Neural cell (in vitro differentiated cells): ENCODE results near the gene SLIT3. TPM values are rescaled to one million over a fixed set of nuclear protein-coding genes. Genes with fewer than 3 reads are reported as not detected.

Source experiments
- H2AFZ ChIP-seq: fragments of 200-600, 300-800 bp; sonication (generic), shearing (Covaris generic); 2 replicates; pipeline ENCODE4 v1.6.0; 2014; ENCODE audit warnings: low read depth, mild to moderate bottlenecking, antibody characterized with exemption, low read length, moderate library complexity
- H3F3A ChIP-seq: fragments of 200-600 bp; shearing (Covaris generic); 2 replicates; pipeline ENCODE4 v1.6.1; 2016; ENCODE audit warnings: mild to moderate bottlenecking, moderate library complexity, mixed read lengths, antibody characterized with exemption, low read length; ENCODE audit not compliant: insufficient read depth, poor library complexity, severe bottlenecking
- H3K27ac ChIP-seq: fragments of 200-600, 300-800 bp; sonication (generic), shearing (Covaris generic); 2 replicates; pipeline ENCODE4 v1.5.1; 2014; ENCODE audit warnings: mild to moderate bottlenecking, low read length, moderate library complexity
- H3K27me3 ChIP-seq: fragments of 300-800, 200-600 bp; sonication (generic), shearing (Covaris generic); 2 replicates; pipeline ENCODE4 v1.6.0; 2014; ENCODE audit warnings: mild to moderate bottlenecking, low read depth, low read length, moderate library complexity; ENCODE audit not compliant: insufficient read depth
- H3K36me3 ChIP-seq: fragments of 300-800, 200-600 bp; sonication (generic), shearing (Covaris generic); 2 replicates; pipeline ENCODE4 v1.5.1; 2014; ENCODE audit warnings: mild to moderate bottlenecking, antibody characterized with exemption, low read length, moderate library complexity; ENCODE audit not compliant: insufficient read depth
- H3K4me2 ChIP-seq: fragments of 300-800, 200-600 bp; sonication (generic), shearing (Covaris generic); 2 replicates; pipeline ENCODE4 v1.6.0; 2014; ENCODE audit warnings: mild to moderate bottlenecking, low read length
- H3K4me3 ChIP-seq: fragments of 300-800, 200-600 bp; sonication (generic), shearing (Covaris generic); 2 replicates; pipeline ENCODE4 v1.5.1; 2014; ENCODE audit warnings: mild to moderate bottlenecking, low read length, moderate library complexity
- H3K79me2 ChIP-seq: fragments of 200-600 bp; shearing (Covaris generic); replicated peaks from 2 replicates; pipeline ENCODE4 v1.6.0; 2014; ENCODE audit warnings: mild to moderate bottlenecking, low read length, moderate library complexity; ENCODE audit not compliant: insufficient read depth
- H3K9ac ChIP-seq: fragments of 300-800, 200-600 bp; sonication (generic), shearing (Covaris generic); 2 replicates; pipeline ENCODE4 v1.6.1; 2016; ENCODE audit warnings: mild to moderate bottlenecking, low read length, mixed read lengths
- H3K9me2 ChIP-seq: fragments of 200-600 bp; shearing (Covaris generic); 2 replicates; pipeline ENCODE4 v1.6.1; 2016; ENCODE audit warnings: mild to moderate bottlenecking, low read length, mixed read lengths; ENCODE audit not compliant: insufficient read depth
- H3K9me3 ChIP-seq: fragments of 200-600, 300-800 bp; sonication (generic), shearing (Covaris generic); 2 replicates; pipeline ENCODE4 v1.6.1; 2016; ENCODE audit warnings: mild to moderate bottlenecking, mixed run types, low read length, moderate library complexity, mixed read lengths
- H4K20me1 ChIP-seq: fragments of 200-600 bp; shearing (Covaris generic); 2 replicates; pipeline ENCODE4 v1.6.1; 2016; ENCODE audit warnings: mild to moderate bottlenecking, mixed run types; ENCODE audit not compliant: insufficient read depth
- EP300 ChIP-seq: fragments of 450-650 bp; conservative IDR thresholded peaks from 2 replicates; pipeline ENCODE4 v1.6.1; 2014; ENCODE audit warnings: antibody characterized with exemption, mild to moderate bottlenecking, moderate library complexity; ENCODE audit not compliant: poor library complexity, severe bottlenecking
- EZH2 ChIP-seq: fragments of 200-600, 300-800 bp; shearing (Covaris generic), sonication (generic); IDR thresholded peaks from 2 replicates; pipeline ENCODE4 v1.6.1; 2014; ENCODE audit warnings: antibody characterized with exemption, low read length, borderline replicate concordance, mild to moderate bottlenecking; ENCODE audit not compliant: insufficient read depth, poor library complexity, severe bottlenecking
- MXI1 ChIP-seq: fragments of 450-650 bp; conservative IDR thresholded peaks from 2 replicates; pipeline ENCODE4 v1.6.1; 2014; ENCODE audit warnings: antibody characterized with exemption, mild to moderate bottlenecking; ENCODE audit not compliant: poor library complexity, severe bottlenecking
- POLR2AphosphoS5 ChIP-seq: IDR thresholded peaks from 2 replicates; pipeline ENCODE4 v1.6.1; 2012
- RAD21 ChIP-seq: fragments of 450-650 bp; conservative IDR thresholded peaks from 2 replicates; pipeline ENCODE4 v1.6.1; 2014; ENCODE audit warnings: antibody characterized with exemption, mild to moderate bottlenecking, moderate library complexity
- SMC3 ChIP-seq: fragments of 450-650 bp; conservative IDR thresholded peaks from 2 replicates; pipeline ENCODE4 v1.6.1; 2014; ENCODE audit warnings: antibody characterized with exemption, mild to moderate bottlenecking, moderate library complexity; ENCODE audit not compliant: poor library complexity
- TAF1 ChIP-seq: IDR thresholded peaks from 2 replicates; pipeline ENCODE4 v1.6.1; 2012; ENCODE audit warnings: low read depth
- polyA plus RNA-seq: library from polyadenylated mRNA; depleted of rRNA; stranded (reverse); fragments of >200 nt; gene quantifications from 2 replicates; pipeline ENCODE4 v1.2.3, GENCODE V29; 2014
- TF ChIP-seq, protein P1 (sequence below): fragments of 450-650 bp; IDR thresholded peaks from 2 replicates; pipeline ENCODE4 v1.5.1; 2014; ENCODE audit warnings: antibody characterized with exemption, mild to moderate bottlenecking, moderate library complexity; ENCODE audit not compliant: poor library complexity, severe bottlenecking
- TF ChIP-seq, protein P2 (sequence below): IDR thresholded peaks from 2 replicates; pipeline ENCODE4 v1.6.1; 2012; ENCODE audit warnings: borderline replicate concordance

Gene SLIT3
- polyA plus RNA-seq, 1 donor from 2014 or later: 1.2 TPM

GRCh38 chr5:168903061-168903460 lies 397.9 kb downstream of the SLIT3 start:
- no peaks in the 10 kb centered on the region for H3K36me3 ChIP-seq

DNA sequence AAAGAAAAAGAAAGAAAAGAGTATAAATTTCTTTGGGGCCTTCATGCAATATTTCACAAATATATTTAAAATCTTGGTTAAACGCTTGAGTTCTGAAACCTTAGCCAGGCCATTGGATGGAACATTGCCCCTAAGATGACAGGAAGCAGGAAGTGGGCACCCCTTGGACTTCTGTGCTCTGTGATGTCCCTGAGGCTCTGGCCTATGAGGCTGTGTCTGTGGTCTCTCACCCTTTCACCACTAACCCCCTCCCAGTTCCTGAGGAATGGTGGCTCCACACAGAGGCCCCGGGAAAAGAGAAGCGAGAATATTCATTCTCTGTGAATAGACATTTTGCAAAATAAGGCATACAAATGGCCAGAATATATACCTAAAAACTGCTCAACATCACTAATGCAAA lies 401.3 kb downstream of the SLIT3 start:
- no peaks in the 10 kb centered on the region for H4K20me1 ChIP-seq
- no peak overlapping the region for H3K9ac ChIP-seq
- TF ChIP-seq SMC3: no peak
- no peak for TF ChIP-seq TAF1
- TF ChIP-seq POLR2AphosphoS5: no peak
- no peak for TF ChIP-seq EZH2
- no peak for TF ChIP-seq MXI1
- no peak for TF ChIP-seq RAD21
- TF ChIP-seq, protein P1, sequence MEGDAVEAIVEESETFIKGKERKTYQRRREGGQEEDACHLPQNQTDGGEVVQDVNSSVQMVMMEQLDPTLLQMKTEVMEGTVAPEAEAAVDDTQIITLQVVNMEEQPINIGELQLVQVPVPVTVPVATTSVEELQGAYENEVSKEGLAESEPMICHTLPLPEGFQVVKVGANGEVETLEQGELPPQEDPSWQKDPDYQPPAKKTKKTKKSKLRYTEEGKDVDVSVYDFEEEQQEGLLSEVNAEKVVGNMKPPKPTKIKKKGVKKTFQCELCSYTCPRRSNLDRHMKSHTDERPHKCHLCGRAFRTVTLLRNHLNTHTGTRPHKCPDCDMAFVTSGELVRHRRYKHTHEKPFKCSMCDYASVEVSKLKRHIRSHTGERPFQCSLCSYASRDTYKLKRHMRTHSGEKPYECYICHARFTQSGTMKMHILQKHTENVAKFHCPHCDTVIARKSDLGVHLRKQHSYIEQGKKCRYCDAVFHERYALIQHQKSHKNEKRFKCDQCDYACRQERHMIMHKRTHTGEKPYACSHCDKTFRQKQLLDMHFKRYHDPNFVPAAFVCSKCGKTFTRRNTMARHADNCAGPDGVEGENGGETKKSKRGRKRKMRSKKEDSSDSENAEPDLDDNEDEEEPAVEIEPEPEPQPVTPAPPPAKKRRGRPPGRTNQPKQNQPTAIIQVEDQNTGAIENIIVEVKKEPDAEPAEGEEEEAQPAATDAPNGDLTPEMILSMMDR: no peak
- no peak for TF ChIP-seq EP300
- TF ChIP-seq, protein P2, sequence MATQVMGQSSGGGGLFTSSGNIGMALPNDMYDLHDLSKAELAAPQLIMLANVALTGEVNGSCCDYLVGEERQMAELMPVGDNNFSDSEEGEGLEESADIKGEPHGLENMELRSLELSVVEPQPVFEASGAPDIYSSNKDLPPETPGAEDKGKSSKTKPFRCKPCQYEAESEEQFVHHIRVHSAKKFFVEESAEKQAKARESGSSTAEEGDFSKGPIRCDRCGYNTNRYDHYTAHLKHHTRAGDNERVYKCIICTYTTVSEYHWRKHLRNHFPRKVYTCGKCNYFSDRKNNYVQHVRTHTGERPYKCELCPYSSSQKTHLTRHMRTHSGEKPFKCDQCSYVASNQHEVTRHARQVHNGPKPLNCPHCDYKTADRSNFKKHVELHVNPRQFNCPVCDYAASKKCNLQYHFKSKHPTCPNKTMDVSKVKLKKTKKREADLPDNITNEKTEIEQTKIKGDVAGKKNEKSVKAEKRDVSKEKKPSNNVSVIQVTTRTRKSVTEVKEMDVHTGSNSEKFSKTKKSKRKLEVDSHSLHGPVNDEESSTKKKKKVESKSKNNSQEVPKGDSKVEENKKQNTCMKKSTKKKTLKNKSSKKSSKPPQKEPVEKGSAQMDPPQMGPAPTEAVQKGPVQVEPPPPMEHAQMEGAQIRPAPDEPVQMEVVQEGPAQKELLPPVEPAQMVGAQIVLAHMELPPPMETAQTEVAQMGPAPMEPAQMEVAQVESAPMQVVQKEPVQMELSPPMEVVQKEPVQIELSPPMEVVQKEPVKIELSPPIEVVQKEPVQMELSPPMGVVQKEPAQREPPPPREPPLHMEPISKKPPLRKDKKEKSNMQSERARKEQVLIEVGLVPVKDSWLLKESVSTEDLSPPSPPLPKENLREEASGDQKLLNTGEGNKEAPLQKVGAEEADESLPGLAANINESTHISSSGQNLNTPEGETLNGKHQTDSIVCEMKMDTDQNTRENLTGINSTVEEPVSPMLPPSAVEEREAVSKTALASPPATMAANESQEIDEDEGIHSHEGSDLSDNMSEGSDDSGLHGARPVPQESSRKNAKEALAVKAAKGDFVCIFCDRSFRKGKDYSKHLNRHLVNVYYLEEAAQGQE: no peak
- no peak overlapping the region for H3K4me2 ChIP-seq
- no peaks in the 10 kb centered on the region for H3K9me3 ChIP-seq
- no peaks in the 10 kb centered on the region for H3K36me3 ChIP-seq
- H3K27me3 ChIP-seq: no peaks in the 10 kb centered on the region
- no peak overlapping the region for H3K4me3 ChIP-seq
- H3K27ac ChIP-seq: no peak overlapping the region
- H3K9me2 ChIP-seq: no peaks in the 10 kb centered on the region
- H3K79me2 ChIP-seq: no peaks in the 10 kb centered on the region
- H3F3A ChIP-seq: no peaks in the 10 kb centered on the region
- H2AFZ ChIP-seq: no peak overlapping the region

More at GRCh38 chr5:168903061-168903460, 397.9 kb downstream of the SLIT3 start:
- no peak overlapping the region for H3K4me2 ChIP-seq
- no peak for TF ChIP-seq TAF1
- TF ChIP-seq EZH2: no peak
- no peak for TF ChIP-seq RAD21
- no peak for TF ChIP-seq SMC3
- TF ChIP-seq, protein P2: no peak
- no peak for TF ChIP-seq MXI1
- TF ChIP-seq EP300: no peak
- TF ChIP-seq, protein P1: no peak
- no peak for TF ChIP-seq POLR2AphosphoS5
- H3K9me3 ChIP-seq: no peaks in the 10 kb centered on the region
- no peak overlapping the region for H2AFZ ChIP-seq
- no peaks in the 10 kb centered on the region for H4K20me1 ChIP-seq
- H3K9ac ChIP-seq: no peak overlapping the region
- H3K4me3 ChIP-seq: no peak overlapping the region
- no peak overlapping the region for H3K27ac ChIP-seq
- no peaks in the 10 kb centered on the region for H3K9me2 ChIP-seq
- H3F3A ChIP-seq: no peaks in the 10 kb centered on the region
- no peaks in the 10 kb centered on the region for H3K27me3 ChIP-seq
- H3K79me2 ChIP-seq: no peaks in the 10 kb centered on the region
